Diencephalon (tissue), 1 donor: ENCODE results near the gene GABRR2. TPM values are rescaled to one million over a fixed set of nuclear protein-coding genes. Genes with fewer than 3 reads are reported as not detected.

Experiments used
- total RNA-seq: library from RNA; depleted of rRNA; stranded (reverse); fragments of >200 nt; gene quantifications from one replicate; pipeline ENCODE4 v1.2.3, GENCODE V29; 2014

GABRR2 gene
- total RNA-seq, result not detected

DNA sequence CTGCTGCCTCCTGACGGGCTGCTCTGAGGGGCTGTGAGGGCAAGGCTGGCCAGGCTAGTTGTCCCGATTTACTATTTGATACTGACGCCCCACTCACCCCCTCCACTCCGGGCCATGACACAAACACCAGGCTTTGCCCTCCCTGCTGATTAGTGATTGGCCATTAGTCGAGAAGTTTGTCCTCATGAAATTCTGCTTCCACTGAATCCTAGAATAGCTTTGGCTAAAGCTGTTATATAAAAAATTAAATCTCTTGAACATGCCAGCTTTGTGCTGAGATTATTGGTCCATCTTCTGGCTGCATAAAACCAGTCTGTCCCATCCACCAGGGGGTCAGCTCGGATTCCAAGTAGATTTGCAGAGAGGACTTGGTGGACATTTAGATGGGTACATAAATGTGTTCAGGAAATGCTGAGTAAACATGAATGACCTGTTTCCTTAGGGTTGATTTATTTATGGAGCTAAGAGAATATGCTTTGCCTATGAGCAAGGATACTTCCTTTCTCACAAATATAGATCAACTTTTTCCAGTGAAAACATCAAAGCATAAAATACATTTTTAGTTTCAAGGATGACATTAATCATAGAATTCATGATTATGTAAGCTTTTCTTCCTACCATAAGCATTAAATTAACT, at the start of gene GABRR2:
Gene GABRR2, minus strand, starts transcription at position 51 of the 637 bp plus-strand sequence. CDS start 134 bp downstream, outside the sequence.

DNA sequence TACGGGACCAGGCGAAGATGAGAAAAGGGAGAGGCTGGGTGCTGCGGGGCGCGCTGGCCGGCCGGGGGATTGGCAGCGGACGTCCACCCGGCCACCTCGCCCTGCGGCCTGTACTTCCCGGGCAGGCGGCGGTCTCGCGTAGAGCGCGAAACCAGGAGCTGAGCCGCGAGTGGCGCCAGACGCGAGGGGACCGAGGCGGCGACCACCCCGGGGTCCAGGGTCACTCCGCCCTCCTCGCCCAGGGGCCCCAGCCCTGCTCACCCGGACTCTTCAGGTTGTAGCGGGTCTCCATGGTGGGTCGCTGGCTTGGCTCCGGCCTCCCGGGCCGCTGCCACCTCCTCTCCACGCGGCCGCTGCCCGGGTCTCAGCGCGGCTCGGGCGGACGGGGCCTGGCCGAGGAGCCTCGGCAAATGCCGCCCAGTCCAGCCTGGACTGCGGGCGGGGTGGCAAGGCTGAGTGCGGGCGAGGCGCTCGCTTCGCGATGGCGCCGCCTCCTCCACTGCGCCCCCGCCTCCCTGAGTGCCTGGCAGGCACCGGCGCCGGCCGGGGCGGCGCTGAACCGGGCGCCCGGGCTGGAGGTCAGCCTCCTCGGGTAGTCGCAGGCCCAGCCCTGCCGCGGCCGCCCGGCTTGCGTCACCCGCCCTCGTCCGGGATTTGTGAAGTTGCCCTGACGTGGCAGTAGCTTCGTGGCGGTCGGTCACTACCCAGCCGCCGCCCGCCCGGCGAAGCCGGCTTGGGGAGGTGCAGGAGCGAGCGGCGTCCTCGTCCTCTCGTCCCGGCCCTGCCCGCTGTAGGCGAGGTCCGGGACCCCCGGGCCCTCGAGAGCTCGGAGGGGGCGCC, 37.4 kb upstream of the GABRR2 start, which contains the start of gene UBE2J1:
Gene UBE2J1, minus strand, starts transcription at position 445 of the 840 bp plus-strand sequence. Its CDS starts 153 bp downstream, at position 292.

DNA sequence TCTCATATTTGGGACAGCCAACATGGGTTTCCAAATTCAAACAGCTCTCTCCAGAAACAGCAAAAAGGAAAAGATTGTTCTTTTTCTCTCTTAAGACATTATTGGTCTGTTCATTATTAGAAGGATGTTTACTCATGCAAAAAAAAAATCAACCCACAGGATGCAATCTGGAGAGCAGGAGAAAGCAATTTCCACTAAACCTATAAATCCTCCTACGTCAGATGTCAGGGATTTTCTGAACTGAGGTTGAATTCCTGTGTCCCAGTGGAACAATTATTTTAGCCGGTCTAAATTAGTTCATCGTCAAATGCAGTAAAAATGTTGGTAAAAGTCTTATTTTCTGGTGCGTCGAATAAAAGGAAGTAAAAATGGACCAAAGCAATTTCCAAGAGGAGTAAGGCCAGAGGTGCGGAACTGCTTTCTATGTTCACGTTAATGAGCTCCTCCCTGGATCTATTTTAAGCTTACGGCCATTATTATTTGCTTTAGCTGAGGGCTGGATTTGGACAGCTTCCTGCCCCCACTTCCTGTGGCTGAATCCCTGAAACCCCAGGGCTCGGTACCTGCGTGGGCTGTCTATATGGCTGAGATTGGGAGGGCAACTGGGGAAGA, 97.7 kb downstream of the GABRR2 start, which contains the start of gene GABRR1:
Gene GABRR1, minus strand, starts transcription at position 60 of the 612 bp plus-strand sequence. Its CDS starts 36 bp downstream, at position 24.

Other genes with a start within 250 kb of the GABRR2 start
- 81.0 TPM for gene PNRC1, start 234.5 kb downstream of the GABRR2 start, total RNA-seq
- gene SRSF12, start 197.2 kb downstream of the GABRR2 start, total RNA-seq, result 45.0 TPM
- gene PM20D2, start 169.2 kb downstream of the GABRR2 start, total RNA-seq, result 22.1 TPM
- gene GABRR1, start 97.9 kb downstream of the GABRR2 start, total RNA-seq, result 0.46 TPM
- 57.2 TPM for gene UBE2J1, start 37.4 kb upstream of the GABRR2 start, total RNA-seq
- gene RRAGD, start 97.0 kb upstream of the GABRR2 start, total RNA-seq, result 61.1 TPM
- gene ANKRD6, start 117.9 kb upstream of the GABRR2 start, total RNA-seq, result 66.2 TPM